Natural killer cell treated with Interleukin-12 subunit alpha and Interleukin-12 subunit beta and Interleukin-15 and Interleukin-18, amount 100 ng/mL, for 72 hours (primary cell): ENCODE data around the gene ELOVL5. TPM values are rescaled to one million over a fixed set of nuclear protein-coding genes. Genes with fewer than 3 reads are reported as not detected.
"Not testable (repeated sequence)": the region's sequence is repeated elsewhere in the genome, so short reads cannot be mapped to it uniquely, and the experiment has no call there.

Experiments used
- ATAC-seq, 2 donors: fragments of 150-1000 bp; cut with Tn5 transposase in 1 of 2; sonication (Bioruptor Pico), chemical (Tn5 transposase) in 1 of 2; 2 replicates each; pipeline ENCODE4 v1.10.0; 2021
- DNase-seq: peaks from one replicate; pipeline ENCODE4 v3.0.0; 2022; ENCODE audit warnings: low spot score
- H3K27ac Mint-ChIP-seq, 2 donors: 1 replicate in 1 of 2; 2 replicates in 1 of 2; pipeline ENCODE4 v1.8.0; 2022; ENCODE audit warnings: mixed read lengths in 2 of 2, mild to moderate bottlenecking in 1 of 2, moderate library complexity in 1 of 2
- H3K27me3 Mint-ChIP-seq, 2 donors: 1 replicate in 1 of 2; 2 replicates in 1 of 2; pipeline ENCODE4 v1.8.0; 2022; ENCODE audit warnings: mixed read lengths in 2 of 2
- H3K36me3 Mint-ChIP-seq: one replicate; pipeline ENCODE4 v1.8.0; 2022; ENCODE audit warnings: mixed read lengths
- H3K4me1 Mint-ChIP-seq, 2 donors: 1 replicate in 1 of 2; 2 replicates in 1 of 2; pipeline ENCODE4 v1.8.0; 2022; ENCODE audit warnings: low read depth in 2 of 2, mixed read lengths in 2 of 2, mild to moderate bottlenecking in 1 of 2
- H3K4me3 Mint-ChIP-seq: one replicate; pipeline ENCODE4 v1.8.0; 2022; ENCODE audit warnings: mixed read lengths
- H3K9me3 Mint-ChIP-seq: 2 replicates; pipeline ENCODE4 v1.8.0; 2022; ENCODE audit warnings: mixed read lengths
- total RNA-seq, 2 donors: library from RNA; stranded (reverse); gene quantifications; one replicate each; pipeline ENCODE4 v1.2.3, GENCODE V29; 2022

Gene ELOVL5, protein sequence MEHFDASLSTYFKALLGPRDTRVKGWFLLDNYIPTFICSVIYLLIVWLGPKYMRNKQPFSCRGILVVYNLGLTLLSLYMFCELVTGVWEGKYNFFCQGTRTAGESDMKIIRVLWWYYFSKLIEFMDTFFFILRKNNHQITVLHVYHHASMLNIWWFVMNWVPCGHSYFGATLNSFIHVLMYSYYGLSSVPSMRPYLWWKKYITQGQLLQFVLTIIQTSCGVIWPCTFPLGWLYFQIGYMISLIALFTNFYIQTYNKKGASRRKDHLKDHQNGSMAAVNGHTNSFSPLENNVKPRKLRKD
- 100 to 1,000 TPM; 130 to 136 TPM for total RNA-seq

DNA sequence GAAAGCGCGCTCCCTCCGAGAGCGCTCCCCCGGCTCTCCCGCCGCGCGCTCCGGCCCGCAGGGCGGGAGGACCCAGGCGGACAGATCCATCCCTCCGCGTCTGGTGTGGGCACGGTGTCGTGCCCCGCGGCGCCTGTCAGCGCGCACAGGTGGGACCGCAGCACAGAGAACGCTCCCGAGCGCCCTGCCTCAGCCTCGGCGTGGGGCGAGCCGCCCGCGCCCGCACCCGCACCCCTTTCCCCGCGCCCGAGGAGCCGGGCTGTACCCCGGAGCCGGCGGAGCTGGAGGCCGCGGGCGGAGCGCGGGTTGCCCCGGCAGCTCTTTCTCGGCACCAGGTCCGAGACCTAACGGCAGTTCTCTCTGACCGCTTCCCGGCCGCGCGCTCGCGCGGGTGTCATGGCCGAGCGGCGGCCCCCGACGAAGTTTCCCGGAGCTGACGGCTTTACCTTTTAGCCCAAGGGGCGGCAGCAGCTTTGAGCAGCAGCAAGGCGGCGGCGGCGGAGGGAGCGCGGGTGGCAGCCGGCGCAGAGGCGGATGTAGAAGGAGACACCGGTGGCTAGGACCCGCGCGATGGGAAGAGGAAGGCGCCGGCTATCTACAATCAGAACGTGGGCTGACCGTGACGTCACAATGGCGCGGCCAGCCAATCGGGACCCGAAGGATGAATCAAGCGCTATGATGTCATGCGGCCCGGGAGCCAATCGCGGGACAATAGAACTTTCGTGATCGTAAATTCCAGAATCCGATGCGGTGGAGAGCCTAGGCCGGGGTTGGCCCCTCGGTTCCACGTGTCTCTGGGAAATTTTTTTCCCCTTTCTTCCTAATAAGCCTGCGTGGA lies at the start of gene ELOVL5:
Gene ELOVL5 (minus strand): TSS at position 580 of the 838 bp plus-strand sequence. CDS start 53,251 bp downstream, outside the sequence.
- Mint-ChIP-seq H3K4me3 (peak within 1 kb of the TSS; percentile 94), H3K9me3 (no peaks in the 10 kb centered on the region), H3K27ac (peak within 1 kb of the TSS; percentile 88 to 96), H3K36me3 (peaks cover 15% of the 10 kb centered on the region), H3K4me1 (peaks cover 44 to 47% of the 10 kb centered on the region in 2 donors), H3K27me3 (peaks cover 7 to 14% of the 10 kb centered on the region in 2 donors)
- ATAC-seq, result peak; percentile 93 to 95
- peak; percentile 98 for DNase-seq

DNA sequence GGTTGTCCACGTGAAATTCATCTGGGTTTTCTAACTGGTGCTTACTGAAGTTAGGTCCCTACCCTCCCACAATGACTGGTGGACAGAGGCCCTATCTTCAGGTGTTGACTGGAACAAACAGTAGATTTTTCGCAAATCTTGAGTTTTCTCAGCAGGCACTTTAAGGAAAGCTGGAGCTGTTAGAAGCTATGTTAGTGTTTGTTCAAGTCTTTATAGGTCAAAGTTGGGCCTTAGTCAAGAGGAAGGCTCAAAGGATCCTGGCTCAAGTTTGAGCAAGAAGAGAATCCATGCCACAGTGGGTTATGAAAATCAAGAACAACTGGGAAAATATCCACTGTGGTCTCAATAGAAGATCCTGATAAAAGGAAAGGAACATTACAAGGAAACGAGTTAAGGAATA lies 48.5 kb upstream of the ELOVL5 start:
- Mint-ChIP-seq H3K4me3 (no peak overlapping the region), H3K4me1 (no peaks in the 10 kb centered on the region), H3K27ac (no peak overlapping the region), H3K36me3 (no peaks in the 10 kb centered on the region), H3K9me3 (no peaks in the 10 kb centered on the region), H3K27me3 (no peaks in the 10 kb centered on the region)
- no peak for ATAC-seq
- no peak for DNase-seq

DNA sequence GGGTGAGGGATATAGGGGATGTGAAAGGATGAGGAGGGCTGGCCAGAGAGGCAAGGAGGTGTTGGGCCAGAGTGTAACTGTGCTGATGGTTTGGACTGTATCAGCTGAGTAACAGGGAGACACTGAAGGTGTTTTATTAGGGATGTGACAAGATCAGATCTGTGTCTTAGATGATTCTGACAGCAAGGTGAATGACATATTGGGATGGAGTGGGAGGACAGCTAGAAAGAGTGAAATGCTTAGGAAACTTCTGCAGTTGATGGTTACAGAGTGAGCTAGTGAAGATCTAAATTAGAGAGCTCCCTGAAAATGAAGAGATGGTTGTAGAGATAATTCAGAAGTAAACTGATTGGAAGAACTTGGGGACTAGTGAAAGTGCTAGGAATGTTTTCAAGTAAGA lies 47.2 kb upstream of the ELOVL5 start:
- H3K9me3 Mint-ChIP-seq, result no peaks in the 10 kb centered on the region
- H3K27me3 Mint-ChIP-seq, result no peaks in the 10 kb centered on the region
- H3K4me3 Mint-ChIP-seq, result no peak overlapping the region
- no peak overlapping the region for H3K27ac Mint-ChIP-seq
- H3K36me3 Mint-ChIP-seq, result no peaks in the 10 kb centered on the region
- ATAC-seq (peak in 1 of 2 donors; percentile 62), DNase-seq (no peak)
- no peaks in the 10 kb centered on the region for H3K4me1 Mint-ChIP-seq

DNA sequence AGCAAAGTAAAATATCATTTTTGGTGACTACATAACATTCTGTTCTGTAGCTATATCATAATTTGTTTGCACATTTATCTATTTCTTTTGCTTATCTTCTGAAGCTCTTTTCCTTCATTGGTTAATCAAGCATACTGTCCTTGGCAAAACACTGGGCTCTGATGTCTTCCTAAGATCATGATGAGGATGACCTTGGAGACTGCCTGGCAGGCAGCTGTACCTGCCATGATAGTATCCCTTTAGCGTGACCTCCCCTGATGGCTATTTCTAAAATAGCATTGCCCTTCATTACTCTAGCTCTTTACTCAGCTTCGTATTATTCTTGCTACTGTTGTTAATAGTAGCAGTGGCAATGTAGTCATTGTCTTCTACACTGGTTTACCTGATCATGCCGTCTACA lies 46.0 kb upstream of the ELOVL5 start:
- H3K9me3 Mint-ChIP-seq, result no peaks in the 10 kb centered on the region
- ATAC-seq (no peak), DNase-seq (no peak)
- no peak overlapping the region for H3K4me3 Mint-ChIP-seq
- H3K27me3 Mint-ChIP-seq, result no peaks in the 10 kb centered on the region
- no peaks in the 10 kb centered on the region for H3K4me1 Mint-ChIP-seq
- H3K27ac Mint-ChIP-seq, result no peak overlapping the region
- H3K36me3 Mint-ChIP-seq, result no peaks in the 10 kb centered on the region

DNA sequence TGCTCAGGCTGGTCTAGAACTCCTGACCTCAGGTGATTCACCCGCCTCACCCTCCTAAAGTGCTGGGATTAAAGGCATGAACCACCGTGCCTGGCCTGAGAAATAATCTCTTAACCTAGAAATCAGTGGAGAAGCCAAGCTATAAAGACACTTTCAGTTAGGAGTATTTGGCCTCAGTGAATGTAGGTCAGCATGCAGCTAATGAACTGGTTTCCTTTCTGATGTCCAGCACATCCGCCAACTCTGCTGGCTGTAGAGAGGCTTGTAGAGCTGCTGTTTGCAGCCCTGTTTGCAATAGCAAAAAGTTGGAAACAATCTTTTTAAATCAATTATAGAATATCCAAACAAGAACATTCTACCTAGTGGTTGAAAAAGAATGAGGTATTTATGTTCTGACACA lies 42.4 kb upstream of the ELOVL5 start:
- Mint-ChIP-seq H3K27ac (no peak overlapping the region), H3K9me3 (no peaks in the 10 kb centered on the region), H3K36me3 (no peaks in the 10 kb centered on the region), H3K27me3 (peaks cover 2 to 3% of the 10 kb centered on the region in 2 donors), H3K4me3 (no peak overlapping the region), H3K4me1 (no peaks in the 10 kb centered on the region)
- no peak for ATAC-seq
- DNase-seq, result no peak

DNA sequence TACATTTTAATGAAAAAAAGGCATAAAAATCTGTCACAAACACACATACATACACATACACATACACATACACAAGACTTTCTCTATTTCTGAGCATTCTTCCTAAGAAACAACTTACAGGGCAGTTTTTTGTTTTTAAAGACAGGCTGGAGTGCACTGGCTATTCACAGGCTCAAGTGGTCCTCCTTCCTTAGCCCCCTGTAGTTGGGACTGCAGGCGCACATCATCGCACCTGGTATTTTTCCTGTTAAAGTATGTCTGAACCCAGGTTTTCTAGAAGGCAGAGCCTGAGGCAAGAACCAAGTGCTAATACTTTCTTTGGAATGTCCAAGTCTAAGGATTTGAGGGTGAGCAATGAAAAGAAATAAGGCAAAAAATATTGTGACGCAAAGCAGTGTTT lies 41.3 kb upstream of the ELOVL5 start:
- Mint-ChIP-seq H3K4me3 (no peak overlapping the region), H3K9me3 (no peaks in the 10 kb centered on the region), H3K27ac (no peak overlapping the region), H3K27me3 (peaks cover 3 to 12% of the 10 kb centered on the region in 2 donors), H3K36me3 (no peaks in the 10 kb centered on the region), H3K4me1 (no peaks in the 10 kb centered on the region)
- ATAC-seq (no peak), DNase-seq (no peak)

DNA sequence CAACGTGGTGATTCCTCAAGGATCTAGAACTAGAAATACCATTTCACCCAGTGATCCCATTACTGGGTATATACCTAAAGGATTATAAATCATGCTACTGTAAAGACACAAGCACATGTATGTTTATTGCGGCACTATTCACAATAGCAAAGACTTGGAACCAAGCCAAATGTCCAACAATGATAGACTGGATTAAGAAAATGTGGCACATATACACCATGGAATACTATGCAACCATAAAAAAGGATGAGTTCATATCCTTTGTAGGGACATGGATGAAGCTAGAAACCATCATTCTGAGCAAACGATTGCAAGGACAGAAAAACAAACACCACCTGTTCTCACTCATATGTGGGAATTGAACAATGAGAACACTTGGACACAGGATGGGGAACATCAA lies 39.9 kb upstream of the ELOVL5 start:
- H3K4me3 Mint-ChIP-seq, ATAC-seq, H3K4me1 Mint-ChIP-seq, H3K36me3 Mint-ChIP-seq, DNase-seq, H3K27ac Mint-ChIP-seq, H3K9me3 Mint-ChIP-seq: not testable (repeated sequence)
- H3K27me3 Mint-ChIP-seq, result peaks cover 5 to 22% of the 10 kb centered on the region in 2 donors

DNA sequence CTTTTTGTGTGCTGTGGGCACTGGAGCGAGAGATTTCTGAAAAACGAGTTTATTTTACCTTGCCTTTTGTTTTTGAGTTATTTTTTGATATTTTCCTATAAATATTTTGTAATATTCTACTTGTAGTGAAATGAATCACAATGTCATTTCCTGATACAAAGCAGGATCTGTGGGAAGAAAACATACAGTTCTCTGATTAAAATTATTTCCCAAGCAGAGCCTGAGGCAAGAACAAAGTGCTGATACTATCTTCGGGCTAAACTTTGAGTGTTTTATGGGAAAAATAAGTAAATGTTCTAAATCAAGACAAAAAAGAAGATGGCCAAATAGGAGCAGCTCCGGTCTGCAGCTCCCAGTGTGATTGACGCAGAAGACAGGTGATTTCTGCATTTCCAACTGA lies 33.7 kb upstream of the ELOVL5 start:
- no peak for ATAC-seq
- H3K4me3 Mint-ChIP-seq, result no peak overlapping the region
- H3K9me3 Mint-ChIP-seq, result no peaks in the 10 kb centered on the region
- H3K27ac Mint-ChIP-seq, result no peak overlapping the region
- no peaks in the 10 kb centered on the region for H3K4me1 Mint-ChIP-seq
- no peak for DNase-seq
- peaks cover 7 to 25% of the 10 kb centered on the region in 2 donors for H3K27me3 Mint-ChIP-seq
- no peaks in the 10 kb centered on the region for H3K36me3 Mint-ChIP-seq

DNA sequence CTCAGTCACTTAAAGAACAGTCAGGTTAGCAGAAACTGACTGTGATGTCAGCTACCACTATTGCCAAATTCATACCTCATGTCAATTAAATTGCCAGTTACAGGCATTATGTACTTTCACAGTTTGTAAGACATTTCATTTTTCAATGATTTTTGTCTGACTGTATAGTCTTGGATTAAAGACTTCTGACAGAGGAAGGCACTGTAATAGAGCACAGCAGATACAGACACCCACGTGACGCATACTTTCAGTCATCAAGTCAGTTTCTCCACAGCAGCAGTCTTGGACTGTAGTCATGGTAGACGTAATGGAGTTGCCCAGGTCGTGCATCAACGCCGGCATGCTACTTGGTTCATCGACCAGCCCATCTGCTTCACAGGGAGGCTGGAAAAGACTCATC lies 29.5 kb upstream of the ELOVL5 start:
- H3K4me3 Mint-ChIP-seq, result no peak overlapping the region
- no peak for ATAC-seq
- DNase-seq, result no peak
- H3K36me3 Mint-ChIP-seq, result no peaks in the 10 kb centered on the region
- H3K27ac Mint-ChIP-seq, result no peak overlapping the region
- H3K27me3 Mint-ChIP-seq, result peaks cover 8 to 9% of the 10 kb centered on the region in 2 donors
- H3K4me1 Mint-ChIP-seq, result no peaks in the 10 kb centered on the region
- H3K9me3 Mint-ChIP-seq, result no peaks in the 10 kb centered on the region

DNA sequence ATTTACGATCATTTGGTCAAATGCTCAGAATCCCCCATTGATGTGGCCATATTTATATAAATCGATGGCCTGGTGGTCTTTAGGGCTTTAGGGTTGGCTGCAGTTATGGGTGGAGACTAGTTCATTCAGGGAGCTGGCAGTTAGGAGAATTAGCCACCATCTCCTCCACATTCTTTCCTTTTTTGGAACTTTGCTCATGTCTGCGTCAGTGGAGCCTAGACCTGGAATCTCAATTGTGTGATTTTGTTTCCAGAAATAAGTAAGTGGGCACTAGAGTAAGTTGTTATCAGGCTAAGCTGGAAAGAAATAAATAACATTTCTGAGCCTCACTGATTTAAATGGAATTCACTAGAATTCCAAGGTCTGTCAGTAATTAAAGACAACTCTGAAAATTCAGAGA lies 29.0 kb upstream of the ELOVL5 start:
- H3K27me3 Mint-ChIP-seq, result peaks cover 8 to 9% of the 10 kb centered on the region in 2 donors
- no peaks in the 10 kb centered on the region for H3K36me3 Mint-ChIP-seq
- H3K4me1 Mint-ChIP-seq, result no peaks in the 10 kb centered on the region
- H3K4me3 Mint-ChIP-seq, result no peak overlapping the region
- DNase-seq, result no peak
- ATAC-seq, result no peak
- no peak overlapping the region for H3K27ac Mint-ChIP-seq
- no peaks in the 10 kb centered on the region for H3K9me3 Mint-ChIP-seq

DNA sequence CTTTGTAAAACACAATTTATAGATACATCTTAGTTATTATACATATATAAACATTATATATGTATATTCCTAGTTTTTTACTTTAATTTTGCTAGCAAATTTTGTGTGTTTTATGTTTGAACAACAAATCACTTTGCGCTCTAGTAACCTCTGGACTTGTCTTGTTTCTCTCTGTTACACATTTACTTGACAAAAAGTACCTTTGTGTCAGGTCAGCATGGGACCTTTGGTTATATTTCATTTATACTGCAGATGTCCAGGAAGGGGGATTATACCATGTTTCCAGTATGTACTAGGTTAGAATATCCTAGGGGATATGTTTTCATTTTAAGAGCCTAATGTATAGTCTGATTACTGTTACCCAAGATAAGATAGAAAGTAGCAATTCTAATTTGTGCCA lies 28.5 kb upstream of the ELOVL5 start:
- Mint-ChIP-seq H3K27me3 (peaks cover 8 to 9% of the 10 kb centered on the region in 2 donors), H3K27ac (no peak overlapping the region)

DNA sequence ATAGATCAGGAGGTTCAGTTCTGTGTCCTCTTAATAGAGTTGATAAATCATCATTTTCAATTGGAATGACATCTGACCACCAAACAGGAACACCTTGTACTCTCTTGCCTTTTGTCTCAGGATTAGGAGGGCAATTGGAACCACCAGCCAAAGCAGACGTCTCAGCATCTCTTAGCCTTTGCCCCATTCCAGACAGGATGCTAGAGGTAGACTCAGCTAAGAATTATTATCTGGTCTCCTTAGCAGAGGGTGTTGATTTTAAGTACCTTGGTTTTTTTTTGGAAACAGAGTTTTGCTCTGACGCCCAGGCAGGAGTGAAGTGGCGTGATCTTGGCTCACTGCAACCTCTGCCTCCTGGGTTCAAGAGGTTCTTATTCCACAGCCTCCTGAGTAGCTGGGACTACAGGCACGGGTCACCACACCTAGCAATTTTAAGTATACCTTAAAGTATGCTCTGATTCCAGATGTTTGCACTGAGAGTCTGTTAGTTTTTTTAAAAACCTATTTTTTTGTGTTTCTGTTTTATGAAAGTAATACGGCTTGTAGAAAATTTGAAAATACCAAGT lies 28.0 kb upstream of the ELOVL5 start:
- no peak overlapping the region for H3K27ac Mint-ChIP-seq
- H3K9me3 Mint-ChIP-seq, result no peaks in the 10 kb centered on the region
- DNase-seq, result no peak
- no peak overlapping the region for H3K4me3 Mint-ChIP-seq
- H3K36me3 Mint-ChIP-seq, result no peaks in the 10 kb centered on the region
- H3K4me1 Mint-ChIP-seq, result no peaks in the 10 kb centered on the region
- ATAC-seq, result no peak
- H3K27me3 Mint-ChIP-seq, result peaks cover 8 to 9% of the 10 kb centered on the region in 2 donors

More for the DNA sequence above, 28.5 kb upstream of the ELOVL5 start:
- H3K36me3 Mint-ChIP-seq, result no peaks in the 10 kb centered on the region
- DNase-seq (no peak), ATAC-seq (no peak)
- no peaks in the 10 kb centered on the region for H3K4me1 Mint-ChIP-seq
- no peaks in the 10 kb centered on the region for H3K9me3 Mint-ChIP-seq
- H3K4me3 Mint-ChIP-seq, result no peak overlapping the region

DNA sequence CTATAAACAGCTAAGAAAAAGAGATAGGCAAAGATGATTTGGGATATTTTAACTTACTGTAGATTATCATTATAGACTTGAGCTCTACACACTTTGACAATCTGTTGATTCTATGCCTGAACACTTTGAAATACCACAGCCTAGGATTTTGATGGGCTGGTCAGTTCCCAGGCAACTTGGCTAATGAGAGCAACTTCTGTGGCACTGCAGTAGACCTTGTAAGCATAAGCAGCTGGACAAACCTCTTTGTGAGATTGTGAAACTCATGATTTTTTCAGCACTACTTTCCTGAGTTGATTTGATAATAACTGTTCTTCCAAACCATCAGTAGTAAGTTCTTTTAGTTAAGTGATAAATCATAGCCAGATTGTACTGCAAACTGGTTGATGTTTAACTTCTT lies 27.1 kb upstream of the ELOVL5 start:
- no peak for DNase-seq
- H3K9me3 Mint-ChIP-seq, result no peaks in the 10 kb centered on the region
- H3K4me3 Mint-ChIP-seq, result no peak overlapping the region
- H3K4me1 Mint-ChIP-seq, result no peaks in the 10 kb centered on the region
- H3K36me3 Mint-ChIP-seq, result no peaks in the 10 kb centered on the region
- H3K27ac Mint-ChIP-seq, result no peak overlapping the region
- H3K27me3 Mint-ChIP-seq, result peaks cover 6 to 9% of the 10 kb centered on the region in 2 donors
- ATAC-seq, result no peak

DNA sequence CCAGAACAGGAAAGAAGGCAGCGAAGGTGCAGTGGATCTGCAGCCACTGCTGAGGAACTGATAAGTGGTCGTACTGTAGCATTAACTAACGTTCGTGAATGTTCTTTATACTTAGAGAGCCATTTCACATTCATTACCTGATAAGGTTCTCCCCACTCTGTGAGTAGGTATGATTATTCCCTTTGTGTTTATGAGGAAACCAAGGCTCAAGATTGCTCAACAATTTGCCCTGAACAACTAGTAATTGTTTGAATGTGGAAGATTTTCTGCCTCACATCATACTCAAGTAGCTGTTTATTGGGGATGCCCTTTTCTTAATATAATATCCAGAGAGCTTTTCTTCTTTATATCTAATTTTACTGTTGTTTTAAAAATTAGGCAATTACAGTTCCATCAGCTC lies 24.9 kb upstream of the ELOVL5 start:
- DNase-seq (no peak), ATAC-seq (no peak)
- Mint-ChIP-seq H3K27me3 (peaks cover 16% of the 10 kb centered on the region in 2 donors), H3K36me3 (no peaks in the 10 kb centered on the region), H3K27ac (no peak overlapping the region), H3K4me1 (no peaks in the 10 kb centered on the region), H3K9me3 (no peaks in the 10 kb centered on the region), H3K4me3 (no peak overlapping the region)
